GM19023 (cell line): Measurements from ENCODE around the gene ELOVL1.
A peak's percentile ranks its signal among the peaks of the same experiment; 100 is the strongest.
"Not testable (repeated sequence)": the region's sequence is repeated elsewhere in the genome, so short reads cannot be mapped to it uniquely, and the experiment has no call there.

Experiments
- ATAC-seq: cut with Tn5 transposase; IDR thresholded peaks from one replicate; pipeline ENCODE4 v1.9.1; 2021; ENCODE audit warnings: mild to moderate bottlenecking, moderate library complexity; ENCODE audit not compliant: unreplicated experiment

Gene ELOVL1

GRCh38 chr1:43367904-43368645 lies at the start of gene ELOVL1:
ELOVL1 (minus strand) TSS chr1:43368011; CDS start chr1:43365609, 2,402 bp downstream.
- peak; percentile 68 for ATAC-seq

- no peak for ATAC-seq
Observed at GRCh38 chr1:43415901-43416300, 48.1 kb upstream of the ELOVL1 start.

DNA sequence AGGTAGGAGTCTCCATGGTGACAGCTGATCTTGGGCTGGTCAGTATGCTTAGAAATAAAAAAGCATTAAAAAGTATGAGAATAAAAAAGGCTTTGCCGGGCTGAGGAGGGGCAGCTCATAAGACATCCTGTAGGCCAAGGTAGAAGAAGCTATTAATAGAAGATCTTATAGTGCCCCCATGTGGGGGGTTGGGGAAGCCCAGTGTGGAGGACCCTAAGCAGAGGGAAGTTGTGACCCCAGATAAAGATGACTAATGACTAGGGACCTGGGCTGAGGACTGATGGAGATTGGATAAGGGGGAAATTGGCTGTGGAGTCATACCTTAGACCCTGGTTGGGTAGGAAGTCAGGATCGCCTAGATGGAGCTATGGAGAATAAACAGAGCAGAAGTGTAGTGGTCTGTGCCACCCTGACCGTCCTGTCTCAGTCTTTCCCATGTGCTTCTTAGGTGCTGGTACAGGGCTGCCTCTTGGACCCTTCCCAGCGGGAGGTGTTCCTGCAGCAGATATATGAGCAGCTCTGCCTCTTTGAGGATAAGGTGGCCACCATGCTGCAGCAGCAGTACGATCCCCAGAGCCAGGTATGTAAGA lies 46.9 kb upstream of the ELOVL1 start:
- ATAC-seq = no peak

DNA sequence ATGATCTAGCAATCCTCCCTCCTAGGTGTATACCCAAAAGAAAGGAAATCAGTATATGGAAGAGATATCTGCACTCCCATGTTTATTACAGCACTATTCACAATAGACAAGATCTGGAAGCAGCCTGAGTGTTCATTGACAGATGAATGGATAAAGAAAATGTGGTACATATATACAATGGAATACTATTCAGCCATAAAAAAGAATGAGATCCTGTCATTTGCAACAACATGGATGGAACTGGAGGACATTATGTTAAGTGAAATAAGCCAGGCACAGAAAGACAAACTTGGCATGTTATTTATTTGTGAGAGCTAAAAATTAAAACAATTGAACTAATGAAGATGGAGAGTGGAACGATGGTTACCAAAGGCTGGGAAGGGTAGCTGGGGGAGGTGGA lies 45.6 kb upstream of the ELOVL1 start:
- not testable (repeated sequence) for ATAC-seq

GRCh38 chr1:43410571-43410970 lies 42.8 kb upstream of the ELOVL1 start:
- no peak for ATAC-seq

DNA sequence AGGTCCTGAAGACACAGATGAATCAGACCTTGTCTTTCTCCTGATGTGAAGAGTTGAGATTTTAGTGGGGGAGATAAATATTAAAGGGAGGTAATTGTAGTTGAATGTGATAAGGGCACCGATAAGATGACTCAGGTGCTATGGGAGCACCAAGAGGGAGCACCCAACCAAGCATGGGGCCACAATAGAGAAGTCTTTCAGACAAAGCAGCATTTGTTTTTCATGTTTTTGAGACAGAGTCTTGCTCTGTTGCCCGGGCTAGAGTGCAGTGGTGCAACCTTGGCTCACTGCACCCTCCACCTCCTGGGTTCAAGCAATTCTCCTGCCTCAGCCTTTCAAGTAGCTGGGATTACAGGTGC lies 38.0 kb upstream of the ELOVL1 start:
- ATAC-seq = no peak

GRCh38 chr1:43405219-43405875 lies 37.5 kb upstream of the ELOVL1 start:
- no peak for ATAC-seq

DNA sequence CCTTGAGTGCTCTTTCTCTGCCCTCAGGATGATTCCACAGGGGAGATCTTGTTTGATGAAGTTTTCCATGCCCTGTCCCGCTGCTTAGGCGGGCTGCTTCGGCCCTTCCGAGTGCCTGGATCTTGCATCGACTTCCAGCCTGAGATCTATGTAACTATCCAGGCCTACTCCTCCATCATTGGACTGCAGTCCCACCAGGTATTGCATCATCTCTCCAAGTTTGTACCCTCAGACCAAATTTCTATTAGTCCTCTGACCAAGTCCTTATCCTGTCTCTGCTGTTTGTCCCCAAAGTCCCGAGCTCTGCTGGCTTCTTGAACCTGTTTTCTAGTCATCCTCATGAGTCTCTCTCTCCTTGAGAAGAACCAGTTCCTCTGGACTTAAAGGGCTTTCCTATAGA lies 36.5 kb upstream of the ELOVL1 start:
- no peak for ATAC-seq

DNA sequence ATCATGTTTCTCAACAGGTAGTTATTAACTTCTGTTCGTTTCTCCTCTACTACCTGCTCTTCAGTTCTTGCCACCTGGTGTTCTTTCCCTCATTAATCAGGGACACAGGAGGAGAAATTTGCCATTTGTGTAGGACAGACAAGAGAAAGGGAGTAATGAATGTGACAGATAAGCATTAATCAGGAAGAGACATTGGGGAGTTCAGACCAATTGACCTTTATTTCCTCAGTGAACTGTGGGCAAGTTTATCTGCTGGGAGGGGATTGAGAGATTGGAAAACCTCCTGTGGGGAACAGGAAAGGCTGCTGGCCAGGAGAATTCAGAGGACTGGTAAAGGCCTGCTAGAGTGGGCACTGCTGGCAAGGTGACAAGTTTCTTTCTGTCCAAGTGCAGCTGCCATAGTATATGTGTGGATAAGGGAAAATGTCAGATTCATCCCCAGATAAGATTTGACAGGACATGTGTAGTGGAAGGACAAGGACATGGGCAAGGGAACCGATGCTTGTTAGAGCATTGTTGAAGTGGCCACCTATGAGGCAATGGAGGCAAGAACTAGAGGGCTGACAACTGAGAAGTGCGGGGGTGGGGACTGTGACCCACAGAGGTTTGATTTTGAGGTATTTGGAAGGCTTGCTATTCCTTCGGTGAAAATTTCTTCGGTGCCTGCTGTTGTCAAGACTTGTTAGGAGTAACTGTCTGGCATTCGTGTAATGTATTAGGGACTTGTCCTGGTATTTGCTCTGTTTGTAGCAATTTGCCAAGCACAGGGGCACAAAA lies 34.5 kb upstream of the ELOVL1 start:
- no peak for ATAC-seq

- not testable (repeated sequence) for ATAC-seq
Observed at GRCh38 chr1:43400441-43400840, 32.6 kb upstream of the ELOVL1 start.

GRCh38 chr1:43398227-43398626 lies 30.4 kb upstream of the ELOVL1 start:
- no peak for ATAC-seq

- ATAC-seq = no peak
Observed at GRCh38 chr1:43396059-43396458, 28.2 kb upstream of the ELOVL1 start.

DNA sequence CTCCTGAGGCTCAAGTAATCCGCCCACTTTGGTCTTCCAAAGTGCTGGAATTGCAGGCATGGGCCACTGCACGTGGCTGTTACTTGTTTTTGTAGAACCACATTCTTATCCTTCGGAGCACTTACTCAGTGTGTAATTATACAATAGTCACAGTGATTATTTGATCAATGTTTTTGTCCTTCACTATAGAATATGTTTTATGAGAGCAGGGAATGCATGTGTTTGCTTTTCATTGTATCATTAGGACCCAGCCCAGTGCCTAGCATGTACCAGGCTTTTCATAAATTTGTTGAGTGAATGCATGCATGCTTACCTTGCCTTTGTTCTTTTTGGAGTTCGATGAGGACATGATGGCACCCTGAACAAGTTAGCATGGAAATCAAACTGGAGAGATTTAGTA lies 27.7 kb upstream of the ELOVL1 start:
- no peak for ATAC-seq

DNA sequence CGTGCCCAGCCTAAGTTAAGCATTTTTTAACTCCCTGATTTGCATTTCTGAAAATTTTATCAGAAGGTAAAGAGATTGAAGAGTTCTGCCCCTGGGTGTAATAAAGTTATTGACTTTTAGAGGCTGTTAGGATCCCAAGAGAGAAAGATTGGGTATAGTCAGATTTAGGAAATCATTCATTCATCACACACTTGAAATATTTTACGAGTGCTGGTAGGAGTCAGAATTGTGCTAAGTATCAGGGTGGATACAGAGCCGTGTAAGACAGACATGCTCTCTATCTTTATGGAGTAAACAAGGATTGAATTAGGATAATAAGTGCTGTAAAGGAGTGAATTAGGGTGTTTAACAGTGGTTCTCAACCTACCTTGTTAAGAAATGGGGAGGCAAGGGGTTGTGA lies 24.9 kb upstream of the ELOVL1 start:
- no peak for ATAC-seq

- peak; percentile 91 for ATAC-seq
Observed at GRCh38 chr1:43389326-43390313, 21.8 kb upstream of the ELOVL1 start, which contains the start of the genes MED8 and SZT2. MED8 (minus strand) TSS chr1:43389800; CDS start chr1:43389764, 36 bp downstream. SZT2 (plus strand) TSS chr1:43389899; CDS start chr1:43389969, 70 bp downstream.

- no peak for ATAC-seq
Observed at GRCh38 chr1:43388613-43389012, 20.8 kb upstream of the ELOVL1 start.

DNA sequence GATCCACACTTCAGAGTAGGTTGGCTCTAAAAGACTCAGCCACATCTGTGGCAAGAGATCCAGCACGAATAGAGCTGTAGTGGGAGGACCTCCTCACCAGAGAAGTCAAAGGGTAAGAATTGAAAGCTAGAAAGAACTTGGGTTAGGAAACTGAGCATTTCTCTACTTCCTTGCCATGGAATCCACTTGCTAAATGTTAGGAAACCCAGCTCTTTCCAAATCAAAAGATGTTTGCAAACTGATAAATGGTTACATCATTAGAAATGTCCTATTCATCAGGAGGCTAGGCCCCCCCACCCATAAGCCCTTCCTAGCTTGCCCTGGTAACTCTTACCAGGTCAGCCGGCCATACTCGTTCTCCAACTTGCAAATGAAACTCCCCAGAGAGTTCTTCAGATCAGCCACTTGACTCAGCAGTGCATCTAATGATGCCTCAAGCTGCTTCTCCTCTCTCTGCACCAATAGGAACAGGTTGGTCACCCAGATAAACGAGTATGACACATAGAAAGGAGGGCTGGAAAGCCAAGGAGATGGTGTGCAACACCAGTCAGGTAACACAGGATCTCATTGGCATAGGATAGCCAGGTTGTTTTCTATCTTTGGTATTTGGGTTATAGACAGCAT lies 20.3 kb upstream of the ELOVL1 start:
- no peak for ATAC-seq

- no peak for ATAC-seq
Observed at GRCh38 chr1:43386676-43387075, 18.9 kb upstream of the ELOVL1 start.

- ATAC-seq = no peak
Observed at GRCh38 chr1:43383449-43383848, 15.6 kb upstream of the ELOVL1 start.
